Osteoblast (primary cell): ENCODE measurements around the gene GSK3B. TPM values are rescaled to one million over a fixed set of nuclear protein-coding genes. Genes with fewer than 3 reads are reported as not detected.
A peak's percentile ranks its signal among the peaks of the same experiment; 100 is the strongest.

Experiments
- DNase-seq: peaks from one replicate; pipeline ENCODE4 v3.0.0; 2011; ENCODE audit warnings: low spot score, mixed read lengths; ENCODE audit not compliant: insufficient read length; ENCODE audit errors: missing footprints
- H2AFZ ChIP-seq: 2 replicates; pipeline ENCODE4 v1.6.0; 2011; ENCODE audit warnings: mild to moderate bottlenecking, low read length
- H3K27ac ChIP-seq: 2 replicates; pipeline ENCODE4 v1.5.1; 2011; ENCODE audit warnings: mild to moderate bottlenecking, low read depth, low read length, moderate library complexity
- H3K27me3 ChIP-seq: 2 replicates; pipeline ENCODE4 v1.6.0; 2012; ENCODE audit warnings: mild to moderate bottlenecking, control low read depth, inconsistent platforms, low read length, moderate library complexity; ENCODE audit not compliant: insufficient read depth
- H3K36me3 ChIP-seq: 2 replicates; pipeline ENCODE4 v1.5.1; 2011; ENCODE audit warnings: mild to moderate bottlenecking, low read length, control low read depth, moderate library complexity; ENCODE audit not compliant: insufficient read depth
- H3K4me1 ChIP-seq: 2 replicates; pipeline ENCODE4 v1.5.1; 2011; ENCODE audit warnings: mild to moderate bottlenecking, low read length, control low read depth, moderate library complexity; ENCODE audit not compliant: insufficient read depth
- H3K4me2 ChIP-seq: 2 replicates; pipeline ENCODE4 v1.6.0; 2011; ENCODE audit warnings: mild to moderate bottlenecking, low read length; ENCODE audit not compliant: insufficient read depth
- H3K4me3 ChIP-seq: fragments of 200-600 bp; sonication (generic); 3 replicates; pipeline ENCODE4 v1.5.1; 2012; ENCODE audit warnings: mild to moderate bottlenecking, low read length, inconsistent platforms; ENCODE audit not compliant: insufficient read depth
- H3K79me2 ChIP-seq: 2 replicates; pipeline ENCODE4 v1.6.0; 2012; ENCODE audit warnings: mild to moderate bottlenecking, low read length, control low read depth, inconsistent platforms; ENCODE audit not compliant: insufficient read depth
- H3K9me3 ChIP-seq: 2 replicates; pipeline ENCODE4 v1.5.1; 2011; ENCODE audit warnings: low read depth, low read length, control low read depth
- H4K20me1 ChIP-seq: 2 replicates; pipeline ENCODE4 v1.6.0; 2012; ENCODE audit warnings: mild to moderate bottlenecking, low read length, control low read depth; ENCODE audit not compliant: insufficient read depth
- total RNA-seq: library from RNA; depleted of rRNA; stranded (reverse); fragments of >200 nt; gene quantifications from 2 replicates; pipeline ENCODE4 v1.2.3, GENCODE V29; 2012
- TF ChIP-seq, protein P1 (sequence below): IDR thresholded peaks from 2 replicates; pipeline ENCODE4 v1.5.1; 2011; ENCODE audit warnings: mild to moderate bottlenecking, low read depth, low read length, moderate library complexity; ENCODE audit errors: extremely low read depth

The GSK3B gene
- total RNA-seq, 1 donor = 87.9 TPM

DNA sequence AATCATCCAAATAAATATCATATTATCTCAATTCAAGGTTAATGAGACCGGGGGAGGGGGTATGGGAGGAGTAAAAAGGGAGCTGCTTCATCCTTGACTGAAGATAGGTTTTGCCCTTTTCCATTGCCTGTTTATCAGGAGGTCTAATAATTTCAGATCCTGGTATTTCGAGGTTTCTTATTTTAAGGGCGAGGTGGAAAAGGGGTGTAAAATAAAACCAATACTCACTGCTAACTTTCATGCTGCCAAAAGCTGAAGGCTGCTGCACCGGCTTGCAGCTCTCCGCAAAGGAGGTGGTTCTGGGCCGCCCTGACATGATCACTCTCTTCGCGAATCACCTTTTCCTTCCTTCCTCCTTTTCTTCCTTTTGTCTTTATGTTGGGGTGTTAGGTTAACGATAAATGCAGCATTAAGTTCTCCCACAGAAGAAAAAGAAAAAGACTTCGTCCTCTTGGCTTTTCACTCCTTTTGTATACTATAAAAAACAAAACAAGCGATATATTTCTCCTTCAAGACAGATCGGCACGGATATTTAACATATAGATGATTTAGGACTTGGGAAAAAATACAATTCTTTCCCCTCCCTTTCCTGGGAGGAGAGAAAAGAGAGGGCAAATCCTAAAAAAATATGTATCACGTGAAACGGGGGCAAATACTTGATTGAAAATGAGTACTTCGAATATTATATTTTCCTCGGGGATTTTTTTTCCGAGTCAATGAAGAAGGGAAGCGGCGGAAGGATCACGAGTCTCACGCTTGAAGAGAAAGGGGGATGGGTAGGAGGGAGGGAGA is 932 bp downstream of the GSK3B start:
- TF ChIP-seq, protein P1, sequence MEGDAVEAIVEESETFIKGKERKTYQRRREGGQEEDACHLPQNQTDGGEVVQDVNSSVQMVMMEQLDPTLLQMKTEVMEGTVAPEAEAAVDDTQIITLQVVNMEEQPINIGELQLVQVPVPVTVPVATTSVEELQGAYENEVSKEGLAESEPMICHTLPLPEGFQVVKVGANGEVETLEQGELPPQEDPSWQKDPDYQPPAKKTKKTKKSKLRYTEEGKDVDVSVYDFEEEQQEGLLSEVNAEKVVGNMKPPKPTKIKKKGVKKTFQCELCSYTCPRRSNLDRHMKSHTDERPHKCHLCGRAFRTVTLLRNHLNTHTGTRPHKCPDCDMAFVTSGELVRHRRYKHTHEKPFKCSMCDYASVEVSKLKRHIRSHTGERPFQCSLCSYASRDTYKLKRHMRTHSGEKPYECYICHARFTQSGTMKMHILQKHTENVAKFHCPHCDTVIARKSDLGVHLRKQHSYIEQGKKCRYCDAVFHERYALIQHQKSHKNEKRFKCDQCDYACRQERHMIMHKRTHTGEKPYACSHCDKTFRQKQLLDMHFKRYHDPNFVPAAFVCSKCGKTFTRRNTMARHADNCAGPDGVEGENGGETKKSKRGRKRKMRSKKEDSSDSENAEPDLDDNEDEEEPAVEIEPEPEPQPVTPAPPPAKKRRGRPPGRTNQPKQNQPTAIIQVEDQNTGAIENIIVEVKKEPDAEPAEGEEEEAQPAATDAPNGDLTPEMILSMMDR = no peak
- Histone ChIP-seq H3K4me2 (peak overlapping the region; percentile 87), H3K79me2 (peaks cover 73% of the 10 kb centered on the region), H3K4me3 (peak overlapping the region; percentile 96), H3K27ac (peak overlapping the region; percentile 80), H2AFZ (peak overlapping the region; percentile 52), H3K36me3 (no peaks in the 10 kb centered on the region), H3K27me3 (no peaks in the 10 kb centered on the region), H4K20me1 (peaks cover 51% of the 10 kb centered on the region), H3K9me3 (no peaks in the 10 kb centered on the region), H3K4me1 (peaks cover 23% of the 10 kb centered on the region)
- peak; percentile 5 for DNase-seq

DNA sequence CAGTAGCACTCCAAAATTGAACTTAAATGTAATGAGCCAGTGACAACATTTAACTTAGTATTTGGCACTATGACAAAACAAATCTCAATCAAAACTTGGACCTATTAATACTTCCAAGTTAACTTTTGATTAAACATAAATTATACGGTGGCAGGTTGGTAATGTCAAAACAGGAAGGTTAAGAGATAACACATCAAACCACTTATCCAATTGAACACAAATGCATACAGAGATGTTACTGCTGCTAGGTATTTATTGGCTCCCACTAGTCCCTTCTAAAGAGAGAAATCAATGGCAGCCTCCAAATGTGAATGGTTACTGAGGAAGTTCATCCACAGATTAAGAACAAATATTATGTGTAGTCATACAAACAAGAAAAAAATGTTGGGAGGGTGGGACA is 1.8 kb downstream of the GSK3B start:
- H4K20me1 ChIP-seq = peaks cover 55% of the 10 kb centered on the region
- peak; percentile 21 for DNase-seq

DNA sequence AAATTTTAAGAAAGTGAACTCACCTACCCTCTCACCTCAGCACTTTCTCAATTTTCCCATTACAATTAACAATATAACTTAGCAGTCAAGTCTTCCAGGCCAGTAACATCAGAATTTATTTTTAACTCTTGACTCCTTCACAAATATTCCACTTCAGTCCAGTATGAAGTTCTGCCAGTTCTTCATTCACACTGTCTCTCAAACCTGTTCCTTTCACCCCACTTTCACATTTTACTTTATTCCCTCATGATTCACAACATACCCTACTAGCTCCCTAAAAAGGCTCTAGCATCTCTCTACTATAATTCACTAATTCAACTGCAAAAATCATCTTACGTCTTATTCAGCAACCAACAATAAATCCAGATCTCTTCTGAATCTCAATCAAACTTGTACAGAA is 3.8 kb downstream of the GSK3B start:
- DNase-seq = peak; percentile 6
- peaks cover 10% of the 10 kb centered on the region for H3K4me1 ChIP-seq
- H3K36me3 ChIP-seq = no peaks in the 10 kb centered on the region
- H3K4me3 ChIP-seq = peak overlapping the region; percentile 96
- TF ChIP-seq, protein P1 = no peak
- no peak overlapping the region for H3K27ac ChIP-seq
- peaks cover 84% of the 10 kb centered on the region for H3K79me2 ChIP-seq
- no peak overlapping the region for H2AFZ ChIP-seq
- no peaks in the 10 kb centered on the region for H3K9me3 ChIP-seq
- H3K4me2 ChIP-seq = peak overlapping the region; percentile 87
- H3K27me3 ChIP-seq = no peaks in the 10 kb centered on the region
- H4K20me1 ChIP-seq = peaks cover 73% of the 10 kb centered on the region

More for the DNA sequence above, 1.8 kb downstream of the GSK3B start:
- Histone ChIP-seq H3K4me1 (peaks cover 23% of the 10 kb centered on the region), H3K79me2 (peaks cover 81% of the 10 kb centered on the region), H3K27me3 (no peaks in the 10 kb centered on the region), H3K27ac (peak overlapping the region; percentile 80), H2AFZ (no peak overlapping the region), H3K4me3 (peak overlapping the region; percentile 96), H3K36me3 (no peaks in the 10 kb centered on the region), H3K4me2 (peak overlapping the region; percentile 87), H3K9me3 (no peaks in the 10 kb centered on the region)
- TF ChIP-seq, protein P1 = no peak

DNA sequence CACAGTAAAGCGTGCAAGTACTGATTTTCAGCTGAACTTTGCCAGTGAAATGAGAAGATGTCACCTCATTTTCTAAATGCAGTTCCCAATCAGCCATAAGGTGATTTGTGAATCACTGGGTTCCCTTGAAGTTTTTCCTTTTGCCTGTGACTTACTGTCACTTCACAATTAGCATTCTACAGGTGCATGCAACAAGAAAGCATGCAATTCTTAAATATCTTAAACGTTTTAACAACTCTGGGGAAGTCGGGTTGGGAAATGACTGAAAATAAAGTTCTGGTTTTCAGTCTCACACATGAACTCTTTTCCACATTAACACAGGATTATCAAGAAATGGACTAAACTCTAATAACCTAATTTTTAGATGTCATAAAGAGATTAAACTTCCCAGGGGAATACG is 5.2 kb downstream of the GSK3B start:
- H3K27me3 ChIP-seq = no peaks in the 10 kb centered on the region
- TF ChIP-seq, protein P1 = no peak
- DNase-seq = no peak
- no peaks in the 10 kb centered on the region for H3K36me3 ChIP-seq
- no peak overlapping the region for H3K4me3 ChIP-seq
- H4K20me1 ChIP-seq = peaks cover 82% of the 10 kb centered on the region
- no peak overlapping the region for H3K27ac ChIP-seq
- H3K4me2 ChIP-seq = peak overlapping the region; percentile 4
- H3K4me1 ChIP-seq = peaks cover 10% of the 10 kb centered on the region
- H3K9me3 ChIP-seq = no peaks in the 10 kb centered on the region
- peaks cover 97% of the 10 kb centered on the region for H3K79me2 ChIP-seq
- H2AFZ ChIP-seq = no peak overlapping the region
